Kasumi-1 (cell line): ENCODE results near the gene APOBEC3B.
"Not testable (repeated sequence)": the region's sequence is repeated elsewhere in the genome, so short reads cannot be mapped to it uniquely, and the experiment has no call there.

Source experiments
- DNase-seq, 2 experiments: peaks; one replicate each; lab custom pipeline; 2025; lab: John Stamatoyannopoulos, UW

APOBEC3B gene

DNA sequence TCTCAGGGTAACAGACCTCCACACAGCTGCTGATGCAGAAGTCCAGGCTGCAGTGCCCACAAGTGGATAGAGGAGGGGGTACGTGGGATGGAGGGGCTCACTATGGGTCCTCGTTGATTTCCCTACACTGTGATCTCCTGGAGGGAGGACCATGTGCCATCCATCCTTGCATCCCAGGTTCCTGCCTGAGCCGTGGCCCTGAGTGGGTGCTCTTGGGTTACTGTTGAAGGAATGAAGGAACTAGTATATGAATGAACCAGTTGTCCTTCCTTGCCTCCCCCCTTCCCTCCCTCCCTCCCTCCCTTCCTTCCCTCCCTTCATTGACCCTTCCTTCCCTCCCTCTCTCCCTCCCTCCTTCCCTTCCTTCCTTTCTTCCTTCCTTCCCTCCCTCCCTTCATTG lies 15.4 kb downstream of the APOBEC3B start:
- DNase-seq: no peak

- peak; percentile 79 to 83 for DNase-seq
These were observed 21.1 kb downstream of the APOBEC3B start for GRCh38 chr22:39003165-39003638.

GRCh38 chr22:39007177-39007576 lies 25.0 kb downstream of the APOBEC3B start:
- no peak for DNase-seq

DNA sequence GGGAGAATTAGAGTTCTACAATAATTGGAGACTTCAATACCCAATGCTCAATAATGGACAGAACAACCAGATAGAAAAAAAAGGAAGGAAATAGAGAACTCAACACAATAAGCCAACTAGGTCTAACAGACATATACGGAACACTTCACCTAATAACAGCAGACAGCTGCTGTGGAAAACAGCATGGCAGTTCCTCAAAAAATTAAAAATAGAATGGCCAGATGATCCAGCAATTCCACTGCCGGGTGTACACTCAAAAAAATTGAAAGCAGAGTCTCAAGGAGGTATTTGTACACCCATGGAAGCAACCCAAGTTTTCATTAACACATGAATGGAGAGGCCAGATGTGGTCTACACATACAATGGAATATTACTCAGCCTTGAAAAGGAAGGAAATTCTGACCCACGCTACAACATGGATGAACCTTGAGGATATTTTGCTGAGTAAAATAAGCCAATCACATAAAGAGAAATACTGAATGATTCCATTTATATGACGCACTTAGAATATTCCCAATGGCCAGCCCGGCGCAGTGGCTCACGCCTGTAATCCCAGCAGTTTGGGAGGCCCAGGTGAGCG lies 26.2 kb downstream of the APOBEC3B start:
- peak in 1 of 2 experiments; percentile 13 for DNase-seq

GRCh38 chr22:39010946-39011345 lies 28.8 kb downstream of the APOBEC3B start:
- DNase-seq: no peak

GRCh38 chr22:39012533-39013511 lies 30.7 kb downstream of the APOBEC3B start:
- no peak for DNase-seq

DNA sequence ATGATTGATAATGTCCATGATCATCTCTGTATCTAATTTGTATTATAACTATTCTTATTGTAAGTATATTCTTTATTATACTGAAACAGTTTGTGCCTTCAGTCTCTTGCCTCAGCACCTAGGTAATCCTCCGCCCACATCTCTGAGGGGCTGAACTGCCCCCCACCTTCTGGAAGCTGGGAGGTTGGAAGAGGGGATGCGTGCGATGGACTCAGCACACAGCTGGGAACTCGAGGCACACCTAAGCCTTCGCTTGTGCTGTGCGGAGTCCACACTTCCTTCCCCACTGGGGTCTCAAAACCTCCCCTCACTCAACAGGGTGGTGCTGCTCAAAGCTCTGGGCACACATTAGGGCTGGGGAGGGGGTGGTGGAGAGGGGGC lies 31.4 kb downstream of the APOBEC3B start:
- DNase-seq: not testable (repeated sequence)

- DNase-seq: peak; percentile 88 to 90
These were observed 32.0 kb downstream of the APOBEC3B start, which contains the start of gene APOBEC3C for GRCh38 chr22:39013942-39014722. Gene APOBEC3C (plus strand): TSS chr22:39014257. CDS start chr22:39014363, 106 bp downstream.

- DNase-seq: not testable (repeated sequence)
These were observed 32.6 kb downstream of the APOBEC3B start for GRCh38 chr22:39014723-39015121.

DNA sequence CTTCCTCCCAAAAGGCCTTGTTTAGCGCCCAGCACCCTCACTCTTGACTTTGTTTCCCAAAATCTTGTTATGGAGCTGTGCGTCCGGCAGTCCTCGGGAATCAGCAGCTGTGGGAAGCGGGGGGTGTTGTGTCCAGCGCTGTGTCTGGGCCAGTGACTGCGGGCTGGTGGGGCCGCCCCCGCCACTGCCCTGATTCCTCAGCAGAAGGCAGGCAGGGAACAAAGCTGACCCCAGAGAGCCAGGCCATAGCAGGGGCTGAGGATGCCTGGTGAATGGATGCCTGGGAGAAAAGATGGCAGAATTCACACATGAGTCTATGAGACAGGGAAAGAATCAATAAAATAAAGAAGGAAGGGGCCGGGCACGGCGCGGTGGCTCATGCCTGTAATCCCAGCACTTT lies 34.4 kb downstream of the APOBEC3B start:
- DNase-seq: no peak

DNA sequence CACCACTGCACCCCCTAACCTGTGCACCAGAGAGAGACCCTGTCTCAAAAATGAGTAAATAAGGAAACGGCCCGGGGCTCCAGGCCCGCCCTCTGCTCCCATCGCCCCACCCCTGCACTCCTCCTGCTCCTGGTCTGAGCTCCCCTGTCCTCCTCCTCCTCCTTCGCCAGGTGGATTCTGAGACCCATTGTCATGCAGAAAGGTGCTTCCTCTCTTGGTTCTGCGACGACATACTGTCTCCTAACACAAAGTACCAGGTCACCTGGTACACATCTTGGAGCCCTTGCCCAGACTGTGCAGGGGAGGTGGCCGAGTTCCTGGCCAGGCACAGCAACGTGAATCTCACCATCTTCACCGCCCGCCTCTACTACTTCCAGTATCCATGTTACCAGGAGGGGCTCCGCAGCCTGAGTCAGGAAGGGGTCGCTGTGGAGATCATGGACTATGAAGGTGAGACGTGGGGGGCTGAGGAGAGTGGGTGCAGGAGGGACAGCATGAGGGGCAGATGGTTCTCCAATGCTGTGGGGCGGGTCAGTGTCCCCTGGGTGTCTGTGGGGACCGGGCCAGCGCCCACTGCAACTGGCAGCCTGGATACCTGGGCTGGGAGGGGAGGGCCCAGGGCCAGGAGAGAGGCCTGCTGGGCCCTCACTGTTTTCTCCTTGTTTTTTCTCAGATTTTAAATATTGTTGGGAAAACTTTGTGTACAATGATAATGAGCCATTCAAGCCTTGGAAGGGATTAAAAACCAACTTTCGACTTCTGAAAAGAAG lies 35.6 kb downstream of the APOBEC3B start:
- no peak for DNase-seq

- DNase-seq: not testable (repeated sequence)
These were observed 38.0 kb downstream of the APOBEC3B start for GRCh38 chr22:39020021-39020651.

DNA sequence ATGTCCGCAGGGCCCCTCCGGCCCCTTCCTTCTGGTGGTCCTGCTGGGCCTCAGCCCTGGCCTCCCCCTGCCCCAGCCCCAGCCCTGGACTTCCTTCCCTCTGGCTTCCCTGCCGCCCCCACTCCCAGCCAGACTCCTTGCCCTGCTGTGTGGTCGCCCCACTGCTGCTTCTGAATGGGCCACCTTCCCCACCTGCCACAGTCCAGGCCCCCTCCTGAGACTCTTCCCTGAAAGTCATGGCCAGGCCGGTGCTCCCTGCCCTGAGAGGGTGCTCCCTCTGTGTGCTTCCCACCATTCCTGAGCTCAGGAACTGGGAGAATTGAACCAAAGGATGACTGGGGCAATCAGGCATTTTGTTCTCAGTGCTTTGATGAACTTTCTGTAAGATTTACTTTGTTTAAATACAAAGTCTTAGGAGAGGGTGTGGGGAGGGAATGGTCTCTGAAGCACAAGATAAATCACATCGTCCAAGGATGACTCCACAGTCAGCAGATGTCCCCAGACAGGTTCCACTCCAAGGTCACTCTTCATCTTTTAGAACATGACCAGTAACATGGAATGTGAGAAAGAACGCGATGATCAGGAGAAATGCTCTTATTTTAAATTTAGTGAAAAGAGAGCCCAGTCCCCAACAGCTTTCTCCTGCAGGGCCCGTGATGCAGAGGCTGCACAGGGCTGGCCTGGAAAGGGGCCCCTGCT lies 39.6 kb downstream of the APOBEC3B start:
- DNase-seq: no peak

GRCh38 chr22:39024519-39025308 lies 42.6 kb downstream of the APOBEC3B start:
- DNase-seq: no peak

- DNase-seq: no peak
These were observed 44.5 kb downstream of the APOBEC3B start for GRCh38 chr22:39026509-39027150.

- DNase-seq: no peak
These were observed 45.6 kb downstream of the APOBEC3B start for GRCh38 chr22:39027717-39028116.

GRCh38 chr22:39028281-39028680 lies 46.1 kb downstream of the APOBEC3B start:
- no peak for DNase-seq

DNA sequence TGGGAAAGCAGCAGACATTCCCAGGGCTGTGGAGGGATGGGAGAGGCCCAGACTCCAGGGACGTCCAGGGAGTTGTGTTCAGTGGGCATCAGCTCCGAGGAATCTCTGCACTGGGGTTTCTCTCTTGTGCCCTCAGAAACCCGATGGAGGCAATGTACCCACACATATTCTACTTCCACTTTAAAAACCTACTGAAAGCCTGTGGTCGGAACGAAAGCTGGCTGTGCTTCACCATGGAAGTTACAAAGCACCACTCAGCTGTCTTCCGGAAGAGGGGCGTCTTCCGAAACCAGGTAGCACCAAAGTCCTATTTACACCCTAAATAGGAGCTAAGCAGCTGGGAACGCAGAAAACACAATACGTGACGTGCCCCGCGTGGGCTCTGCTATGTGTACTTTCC lies 47.1 kb downstream of the APOBEC3B start:
- DNase-seq: no peak

GRCh38 chr22:39030705-39031104 lies 48.6 kb downstream of the APOBEC3B start:
- no peak for DNase-seq
